ENCODE data around the gene AGPAT2.

The AGPAT2 gene

DNA sequence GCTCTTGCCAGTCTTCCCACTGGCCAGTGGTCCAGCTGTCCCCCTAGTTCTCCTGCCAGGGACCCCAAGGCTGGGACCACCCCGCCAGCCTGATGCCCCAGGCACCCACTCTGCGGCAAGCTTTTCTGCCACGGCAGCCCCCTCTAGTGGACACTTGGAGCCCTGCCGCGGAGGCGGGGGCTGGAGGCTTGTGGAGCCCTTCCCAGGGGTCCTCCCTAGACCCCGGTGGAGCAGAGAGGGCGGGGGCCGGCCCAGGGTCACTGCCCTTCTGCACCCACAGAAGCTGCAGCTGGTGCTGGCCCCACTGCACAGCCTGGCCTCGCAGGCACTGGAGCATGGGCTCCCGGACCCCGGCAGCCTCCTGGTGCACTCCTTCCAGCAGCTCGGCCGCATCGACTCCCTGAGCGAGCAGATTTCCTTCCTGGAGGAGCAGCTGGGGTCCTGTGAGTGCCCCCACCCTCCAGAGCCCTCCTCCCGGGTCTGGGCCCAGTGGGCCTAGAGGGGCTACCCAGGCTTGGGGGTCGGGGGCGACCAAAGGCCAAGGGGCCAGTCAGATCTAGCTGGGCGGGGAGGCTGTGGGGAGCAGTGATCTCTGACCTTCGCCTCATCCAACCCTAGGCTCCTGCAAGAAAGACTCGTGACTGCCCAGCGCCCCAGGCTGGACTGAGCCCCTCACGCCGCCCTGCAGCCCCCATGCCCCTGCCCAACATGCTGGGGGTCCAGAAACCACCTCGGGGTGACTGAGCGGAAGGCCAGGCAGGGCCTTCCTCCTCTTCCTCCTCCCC, 15.4 kb downstream of the AGPAT2 start:
- DNase-seq, result peak; percentile 40

DNA sequence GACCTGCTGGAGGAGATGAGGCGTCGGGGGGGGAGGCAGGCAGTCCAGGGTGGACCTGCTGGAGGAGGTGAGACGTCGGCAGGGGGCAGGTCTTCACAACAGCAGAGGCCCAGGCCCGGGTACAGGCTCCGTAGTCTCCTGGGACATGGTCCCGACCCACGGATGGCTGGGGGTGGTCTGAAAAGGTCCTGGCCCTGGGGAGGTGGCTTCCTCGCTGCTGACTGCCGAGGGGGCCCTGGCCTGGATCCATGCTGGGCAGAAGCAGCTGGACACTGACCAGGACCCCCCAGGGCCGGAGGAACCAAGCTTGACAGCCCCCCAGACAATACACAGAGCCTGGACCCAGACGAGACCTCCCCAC, 16.0 kb downstream of the AGPAT2 start:
- no peak for DNase-seq

DNA sequence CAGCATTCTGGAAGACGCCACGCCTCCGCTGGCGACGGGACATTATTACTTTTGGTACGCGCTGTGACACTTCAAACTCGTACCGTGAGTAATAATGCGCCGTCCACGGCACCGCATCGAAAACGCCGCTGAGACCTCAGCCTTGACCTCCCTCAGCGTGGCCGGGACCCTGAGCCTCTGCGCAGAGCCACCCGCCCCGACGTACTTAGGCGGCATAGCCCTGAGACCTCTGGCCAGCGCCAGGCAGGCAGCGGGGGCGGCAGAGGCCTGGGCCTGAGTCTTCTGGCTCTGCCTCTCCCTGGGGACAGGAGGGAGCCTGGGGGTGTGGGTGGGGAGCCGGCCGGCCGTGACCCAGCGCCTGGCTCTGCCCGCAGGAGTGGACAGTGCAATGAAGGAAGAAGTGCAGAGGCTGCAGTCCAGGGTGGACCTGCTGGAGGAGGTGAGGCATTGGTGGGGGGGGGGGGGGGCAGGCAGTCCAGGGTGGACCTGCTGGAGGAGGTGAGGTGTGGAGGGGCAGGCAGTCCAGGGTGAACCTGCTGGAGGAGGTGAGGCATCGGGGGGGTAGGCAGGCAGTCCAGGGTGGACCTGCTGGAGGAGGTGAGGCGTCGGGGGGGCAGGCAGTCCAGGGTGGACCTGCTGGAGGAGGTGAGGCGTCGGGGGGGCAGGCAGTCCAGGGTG, 16.5 kb downstream of the AGPAT2 start:
- no peak for DNase-seq

DNA sequence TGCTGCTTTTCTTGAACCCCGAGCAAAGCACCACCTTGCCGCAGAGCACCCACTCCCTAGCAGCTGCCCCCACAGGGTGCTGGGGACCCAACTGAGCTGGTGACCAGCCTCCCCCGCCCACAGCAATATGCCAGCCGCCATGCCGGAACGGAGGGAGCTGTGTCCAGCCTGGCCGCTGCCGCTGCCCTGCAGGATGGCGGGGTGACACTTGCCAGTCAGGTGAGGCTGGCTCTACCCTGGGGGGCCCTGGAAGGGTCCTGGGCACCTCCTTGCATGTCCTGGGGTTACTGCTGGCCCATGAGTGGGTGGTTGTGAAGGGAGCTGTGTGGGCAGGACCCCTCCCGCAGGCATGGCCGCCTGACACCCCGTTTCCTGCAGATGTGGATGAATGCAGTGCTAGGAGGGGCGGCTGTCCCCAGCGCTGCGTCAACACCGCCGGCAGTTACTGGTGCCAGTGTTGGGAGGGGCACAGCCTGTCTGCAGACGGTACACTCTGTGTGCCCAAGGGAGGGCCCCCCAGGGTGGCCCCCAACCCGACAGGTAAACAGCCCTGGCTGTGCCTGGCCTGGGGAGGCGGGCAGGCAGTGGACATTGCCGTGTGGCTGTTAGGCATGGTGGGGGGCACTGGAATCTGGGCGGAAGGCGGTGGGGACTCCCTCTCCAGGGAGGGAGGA, 17.3 kb downstream of the AGPAT2 start:
- no peak for DNase-seq

DNA sequence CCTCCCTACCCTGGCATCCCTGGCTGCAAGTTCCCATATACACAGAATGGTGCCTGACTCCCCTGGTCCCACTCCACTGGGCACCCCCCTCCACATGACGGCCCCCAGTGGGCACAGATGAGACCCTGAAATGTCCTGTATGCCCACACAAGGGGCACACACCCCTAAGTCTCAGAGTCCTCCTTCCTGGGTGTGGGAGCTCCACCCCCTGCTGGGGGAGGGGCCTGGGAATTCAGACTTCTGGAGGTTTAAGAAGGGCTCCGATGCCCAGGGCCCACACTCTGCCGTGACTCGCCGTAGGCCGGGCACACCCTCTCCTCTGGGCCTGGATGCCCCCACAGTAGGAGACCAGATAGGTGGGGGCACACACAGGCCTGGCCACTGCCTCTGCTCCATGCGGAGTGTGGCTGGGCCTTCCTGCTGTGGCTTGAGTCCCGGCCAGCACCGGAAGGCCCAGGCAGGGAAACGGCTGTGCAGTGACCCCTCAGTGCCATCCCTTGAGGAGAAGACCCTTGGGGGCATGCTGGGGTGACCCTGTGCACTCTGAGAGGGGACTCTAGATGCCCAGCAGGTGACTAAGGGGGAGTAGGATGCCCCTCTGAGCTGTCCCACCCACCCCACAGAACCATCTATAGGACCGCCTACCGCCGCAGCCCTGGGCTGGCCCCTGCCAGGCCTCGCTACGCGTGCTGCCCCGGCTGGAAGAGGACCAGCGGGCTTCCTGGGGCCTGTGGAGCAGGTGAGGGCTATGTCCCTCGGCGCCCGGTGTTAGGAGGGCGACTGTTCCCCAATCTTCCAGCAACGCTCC, 18.1 kb downstream of the AGPAT2 start:
- no peak for DNase-seq

DNA sequence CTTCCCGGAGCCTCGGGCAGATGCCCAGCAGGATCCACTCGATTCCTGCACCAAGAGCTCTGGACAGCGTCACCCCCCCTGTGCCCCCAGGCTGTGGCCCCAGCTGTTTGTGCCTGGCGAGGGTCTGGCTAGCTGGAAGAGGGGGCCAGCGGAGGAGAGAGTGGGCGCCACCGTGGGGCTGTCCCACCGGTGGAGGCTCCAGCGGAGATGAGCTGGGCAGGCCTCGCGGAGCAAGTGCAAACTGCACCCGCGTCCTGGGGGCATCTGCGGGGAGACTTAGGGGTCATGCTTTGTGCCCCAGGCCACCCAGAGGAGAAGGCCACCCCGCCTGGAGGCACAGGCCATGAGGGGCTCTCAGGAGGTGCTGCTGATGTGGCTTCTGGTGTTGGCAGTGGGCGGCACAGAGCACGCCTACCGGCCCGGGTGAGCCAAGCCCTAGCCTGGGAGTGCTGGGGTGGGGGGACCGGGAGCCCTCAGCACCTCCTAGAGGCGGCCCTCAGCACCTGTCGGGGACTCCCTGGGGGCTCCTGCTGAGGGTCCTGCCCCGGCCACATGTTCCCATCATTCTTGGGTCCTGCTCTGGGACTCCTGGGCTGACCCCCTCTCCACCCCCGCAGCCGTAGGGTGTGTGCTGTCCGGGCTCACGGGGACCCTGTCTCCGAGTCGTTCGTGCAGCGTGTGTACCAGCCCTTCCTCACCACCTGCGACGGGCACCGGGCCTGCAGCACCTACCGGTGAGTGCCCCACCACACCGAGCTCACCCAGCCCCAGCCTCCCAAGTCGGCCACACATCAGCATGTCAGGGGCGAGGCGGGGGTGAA, 19.1 kb downstream of the AGPAT2 start:
- no peak for DNase-seq

DNA sequence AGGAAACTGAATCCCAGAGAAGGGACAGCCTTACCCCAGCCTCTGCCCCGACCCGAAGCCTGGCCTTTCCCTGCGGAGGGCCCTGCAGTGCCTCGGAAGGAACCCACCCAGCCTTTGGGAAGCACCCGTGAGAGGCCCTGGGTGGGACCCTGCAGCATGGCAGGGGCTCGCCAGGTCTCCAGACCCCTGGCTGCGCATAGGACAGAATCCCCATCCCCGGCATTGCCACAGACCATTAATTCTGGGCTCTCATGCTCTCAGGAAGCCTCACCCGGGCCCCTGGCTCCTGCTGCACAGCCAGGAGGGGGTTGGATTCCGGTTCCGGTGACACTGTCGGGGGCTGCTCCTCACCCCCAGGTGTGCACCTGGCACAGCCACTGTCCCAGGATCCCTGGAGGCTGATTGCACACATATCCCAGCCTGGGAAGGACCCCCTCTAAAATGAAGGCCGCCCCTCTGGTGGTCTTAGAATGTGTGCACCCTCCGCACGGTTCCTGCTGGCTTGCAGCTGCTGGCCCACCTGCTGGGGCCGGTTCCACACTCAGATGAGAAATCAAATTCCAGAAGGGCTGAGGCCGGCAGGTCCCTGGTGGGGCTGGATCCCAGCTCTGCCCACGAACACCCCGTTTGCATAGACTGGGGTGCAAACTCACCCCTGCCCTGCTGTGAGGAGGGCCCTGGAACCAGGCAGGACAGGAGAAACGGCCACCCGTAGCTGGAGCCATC, 19.9 kb downstream of the AGPAT2 start:
- no peak for DNase-seq

DNA sequence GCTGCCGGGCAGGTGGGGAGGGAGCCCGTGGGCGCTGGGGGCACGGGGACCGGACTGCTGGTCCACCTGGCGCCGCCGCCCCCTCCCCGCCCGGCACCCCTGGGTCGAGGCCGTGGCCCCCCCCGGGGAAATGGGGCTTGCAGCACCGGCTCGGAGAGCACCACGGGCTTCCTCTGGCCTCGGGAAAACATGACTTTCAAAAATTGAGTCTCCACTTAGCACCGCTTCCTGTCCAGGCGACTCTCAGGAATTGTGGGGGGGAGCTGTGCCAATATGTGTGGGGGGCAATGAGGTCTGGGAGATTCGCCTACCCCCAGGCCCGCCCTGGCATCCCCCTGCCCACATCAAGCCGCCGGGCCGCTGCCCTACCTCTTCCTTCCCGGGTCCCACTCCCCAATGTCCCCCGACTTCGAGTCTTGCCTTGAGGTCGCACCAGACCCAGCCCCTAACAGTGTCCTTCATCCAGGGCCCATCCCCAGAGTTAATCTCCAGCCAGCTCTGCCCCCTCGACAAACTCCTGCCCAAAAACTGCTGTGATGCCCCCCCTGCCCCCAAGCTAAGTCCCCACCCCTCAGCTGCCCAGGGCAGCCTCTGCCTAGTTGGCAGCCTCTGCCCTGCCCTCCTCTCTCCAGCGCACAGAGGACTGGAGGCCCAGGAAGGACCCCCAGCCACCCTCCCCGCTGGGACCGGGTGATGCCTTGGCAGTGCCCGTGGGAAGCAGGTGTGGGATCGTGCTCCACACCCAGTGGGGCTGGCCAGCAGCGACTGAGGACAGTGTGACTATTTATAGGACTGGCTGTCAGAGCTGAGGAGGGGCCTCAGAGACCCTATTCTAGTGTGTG, 20.7 kb downstream of the AGPAT2 start:
- no peak for DNase-seq

DNA sequence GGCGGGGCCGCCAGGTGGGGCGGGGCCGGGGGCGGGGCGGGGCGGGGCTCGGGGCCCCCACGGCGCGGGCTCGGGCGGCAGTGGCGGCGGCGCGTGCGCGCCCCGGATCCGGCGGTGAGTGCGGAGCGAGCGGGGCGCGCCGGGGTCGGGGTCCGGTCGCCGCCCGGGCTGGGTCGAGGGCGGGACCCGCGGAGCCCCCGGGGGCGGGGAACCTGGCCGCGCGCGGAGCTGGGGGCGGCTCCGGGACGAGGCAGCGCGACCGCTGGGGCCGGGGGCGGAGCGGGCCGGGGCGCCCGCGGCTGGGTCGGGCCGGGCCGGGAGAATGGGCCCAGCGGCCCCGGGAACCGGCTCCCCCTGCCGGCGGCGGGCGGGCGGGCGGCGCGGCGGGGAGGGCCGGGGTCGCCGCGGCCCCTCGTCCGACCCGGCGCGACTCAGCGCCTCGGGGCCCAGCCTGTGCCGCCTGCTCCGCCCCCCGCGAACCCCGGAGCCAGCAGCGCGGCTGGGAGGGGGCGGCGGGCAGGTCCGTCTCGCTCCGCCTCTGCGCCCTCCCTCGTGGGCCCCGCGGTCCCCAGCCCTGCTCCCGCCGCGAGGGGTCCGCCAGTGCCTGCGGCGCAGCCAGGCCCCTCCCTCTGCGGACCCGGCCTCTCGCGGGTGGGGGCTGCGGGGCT, 21.4 kb downstream of the AGPAT2 start:
- peak; percentile 26 for DNase-seq

DNA sequence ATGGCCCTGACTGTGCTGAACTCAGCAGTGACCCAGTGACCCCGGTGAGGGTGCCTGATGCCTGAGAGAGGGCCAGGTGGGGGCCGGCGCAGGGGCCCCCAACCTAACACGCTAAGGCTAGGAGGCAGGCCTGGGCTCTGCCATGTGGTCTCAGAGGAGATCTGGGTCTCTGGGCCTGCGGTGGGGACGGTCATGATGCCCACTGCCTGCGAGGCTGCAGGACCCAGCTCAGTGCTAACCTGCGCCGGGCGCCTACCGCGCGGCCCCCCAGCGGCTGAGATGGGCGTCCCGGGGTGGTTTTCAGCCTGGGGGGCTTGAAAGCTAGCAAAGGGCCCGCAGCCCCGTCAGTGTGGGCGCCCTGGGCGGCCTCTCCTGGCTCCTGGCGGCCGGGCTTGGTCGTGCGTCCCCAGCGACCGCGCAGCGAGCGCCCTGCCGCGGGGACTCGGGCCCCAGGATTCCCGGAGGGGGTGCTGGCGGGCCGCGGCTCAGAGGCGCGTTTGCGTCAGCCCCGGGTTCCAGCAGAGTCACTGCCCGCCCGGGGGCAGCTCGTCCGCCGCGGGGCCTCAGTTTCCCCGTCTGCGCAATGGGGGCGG, 22.1 kb downstream of the AGPAT2 start:
- no peak for DNase-seq

DNA sequence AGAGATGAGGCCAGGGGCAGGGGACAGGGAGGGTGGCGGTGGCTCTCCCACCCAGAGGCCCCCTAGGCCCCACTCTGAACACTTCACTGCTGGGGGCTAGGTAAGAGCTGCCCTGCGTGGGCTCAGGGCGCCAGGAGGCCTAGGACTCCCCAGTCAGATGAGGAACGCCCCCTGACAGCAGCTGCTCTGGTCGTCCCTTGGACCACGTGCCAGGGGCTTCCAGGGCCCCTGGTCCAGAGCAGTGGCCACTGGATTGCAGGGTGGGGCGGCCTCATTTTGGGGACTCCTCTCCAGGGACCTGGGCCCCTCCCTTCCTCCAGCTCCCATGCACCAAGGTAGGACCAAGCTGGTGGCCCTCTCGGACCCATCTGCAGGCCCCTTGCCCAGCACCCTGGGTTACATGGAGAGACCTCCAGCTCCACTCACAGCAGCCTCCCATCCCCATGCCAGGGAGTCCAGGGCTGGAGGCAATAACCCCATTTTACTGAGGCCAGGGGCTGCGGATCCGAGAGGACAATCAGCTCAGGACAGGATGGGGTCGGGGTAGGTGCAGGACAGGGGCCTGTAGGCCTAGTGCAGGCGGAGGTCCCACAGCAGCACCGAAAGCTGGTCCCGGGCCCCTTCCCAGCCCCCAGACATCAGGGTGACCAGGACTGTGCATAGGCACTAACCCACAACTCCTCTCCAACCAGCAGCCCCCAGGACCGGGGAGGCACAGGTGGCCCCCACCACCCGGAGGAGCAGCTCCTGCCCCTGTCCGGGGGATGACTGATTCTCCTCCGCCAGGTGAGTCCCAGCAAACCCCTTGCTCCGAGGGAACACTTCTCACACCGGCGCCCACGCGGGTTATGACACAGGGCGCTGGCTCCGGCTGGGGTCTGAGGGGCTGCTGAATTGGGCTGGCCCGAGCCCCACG, 23.0 kb downstream of the AGPAT2 start:
- no peak for DNase-seq

DNA sequence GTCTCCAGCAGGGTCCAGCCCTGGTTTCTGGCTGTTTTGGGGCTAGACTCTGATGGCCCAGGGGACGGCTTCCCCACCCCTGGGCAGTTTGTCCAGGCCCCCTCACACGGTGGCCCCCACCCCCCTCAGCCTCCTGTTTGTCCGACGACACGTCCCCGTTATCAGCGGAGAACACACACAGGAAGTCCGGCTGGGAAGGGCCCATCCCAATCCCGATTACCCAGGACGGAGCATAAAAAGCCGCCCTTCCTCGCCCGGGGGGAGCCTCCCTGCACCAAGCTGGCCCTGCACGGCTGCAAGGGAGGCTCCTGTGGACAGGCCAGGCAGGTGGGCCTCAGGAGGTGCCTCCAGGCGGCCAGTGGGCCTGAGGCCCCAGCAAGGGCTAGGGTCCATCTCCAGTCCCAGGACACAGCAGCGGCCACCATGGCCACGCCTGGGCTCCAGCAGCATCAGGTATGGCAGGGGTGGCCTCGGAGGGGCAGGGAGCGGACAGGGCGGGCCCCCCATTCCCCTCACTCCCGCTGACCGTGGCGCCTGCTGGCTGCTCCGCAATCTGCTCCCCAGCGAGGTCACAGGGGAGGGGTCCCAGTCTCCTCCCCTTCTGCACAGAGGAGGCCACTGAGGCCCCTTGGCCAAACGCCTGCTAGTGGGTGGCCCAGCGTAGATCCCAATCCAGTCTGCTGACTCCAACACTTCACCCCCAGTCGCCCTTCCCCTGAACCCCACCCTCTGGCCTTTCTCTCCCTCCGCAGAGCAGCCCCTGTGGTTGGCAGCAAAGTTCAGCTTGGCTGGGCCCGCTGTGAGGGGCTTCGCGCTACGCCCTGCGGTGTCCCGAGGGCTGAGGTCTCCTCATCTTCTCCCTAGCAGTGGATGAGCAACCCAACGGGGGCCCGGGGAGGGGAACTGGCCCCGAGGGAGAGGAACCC, 24.3 kb downstream of the AGPAT2 start, which contains the start of gene EGFL7:
Gene EGFL7 (plus strand): TSS at position 261 of the 926 bp plus-strand sequence. CDS start 5,367 bp downstream, outside the sequence.
- no peak for DNase-seq

DNA sequence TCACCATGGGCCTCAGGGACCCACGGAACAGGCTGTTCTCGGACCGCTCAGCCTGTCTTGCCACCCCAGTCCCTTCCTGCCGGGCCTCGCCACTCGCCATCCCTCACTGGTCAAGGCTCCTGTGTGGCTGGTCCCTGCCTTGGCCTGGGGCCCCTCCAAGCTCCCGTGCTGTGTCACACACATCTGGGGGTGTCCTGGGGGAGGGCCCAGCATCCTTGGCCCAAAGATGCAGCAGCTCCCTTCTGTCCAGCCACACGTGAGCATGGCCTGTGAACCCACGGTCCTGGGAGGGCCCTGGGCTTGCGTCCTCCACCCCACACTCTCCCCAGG, 25.0 kb downstream of the AGPAT2 start:
- no peak for DNase-seq

DNA sequence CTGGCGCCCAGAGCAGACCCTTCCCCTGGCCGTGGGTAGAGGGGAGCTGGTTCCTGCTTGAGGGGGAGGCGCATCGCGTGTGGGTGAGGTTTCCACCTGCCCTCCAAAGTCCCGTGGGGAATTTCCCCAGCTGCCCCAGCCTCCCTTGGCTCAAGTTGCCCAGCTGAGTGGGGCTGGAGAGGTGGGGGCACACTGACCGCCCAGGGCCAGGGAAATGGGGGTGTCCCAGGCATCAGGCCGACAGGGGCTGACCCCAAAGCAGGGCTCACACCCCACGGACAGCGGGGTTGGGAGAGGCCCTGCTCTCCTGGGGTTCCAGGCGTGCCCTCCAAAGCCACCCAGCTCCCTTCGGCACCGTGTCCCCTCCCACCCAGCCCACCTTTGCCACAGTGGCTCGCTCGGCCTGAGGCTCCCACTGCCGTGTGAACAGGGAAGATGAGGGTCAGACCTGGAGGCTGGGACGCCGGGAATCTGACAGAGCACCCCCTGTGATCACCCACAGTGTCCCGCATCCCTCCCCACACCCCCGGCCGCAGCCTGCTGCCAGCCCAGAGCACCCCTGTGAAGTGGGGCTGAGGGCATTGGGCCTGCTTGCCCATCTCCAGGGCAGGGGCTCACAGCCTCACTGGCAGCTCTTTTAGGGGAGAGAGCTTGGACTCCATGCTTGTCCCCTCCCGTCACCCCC, 25.5 kb downstream of the AGPAT2 start:
- no peak for DNase-seq

DNA sequence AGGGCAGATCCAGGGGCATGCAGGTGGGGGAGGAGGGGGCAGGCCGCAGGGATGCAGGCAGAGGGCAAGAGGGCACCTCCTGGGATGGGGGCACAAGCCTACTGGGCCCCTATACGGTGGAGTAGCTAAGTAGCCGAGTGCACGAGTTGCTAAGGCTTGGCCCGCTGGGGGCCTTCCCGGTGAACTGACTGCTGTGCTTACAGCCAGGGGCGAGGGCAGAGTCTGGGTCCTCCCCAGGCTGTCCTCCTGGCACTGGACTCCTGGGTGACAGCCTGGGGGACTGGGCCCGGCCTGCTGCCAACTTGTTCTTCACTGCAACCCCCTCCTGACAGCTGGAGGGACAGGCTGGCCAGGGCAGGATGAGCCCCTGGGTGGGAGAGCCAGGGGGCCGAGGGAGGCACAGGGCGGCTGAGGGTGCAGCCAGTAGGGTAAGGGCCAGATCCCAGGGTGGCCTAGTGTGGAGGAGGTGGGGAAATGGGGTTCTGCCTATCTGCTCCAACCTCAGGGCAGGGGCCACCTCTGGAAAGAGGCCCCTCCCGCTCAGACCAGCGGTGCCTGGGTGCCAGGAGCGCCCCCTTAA, 26.2 kb downstream of the AGPAT2 start:
- DNase-seq, result no peak
